Nephron progenitor cell (in vitro differentiated cells): Measurements from ENCODE around the gene GALNT6.

ENCODE experiments used
- DNase-seq: peaks from one replicate; pipeline ENCODE4 v3.0.0; 2021
- H3K27ac Mint-ChIP-seq: 2 replicates; pipeline ENCODE4 v1.8.0; 2021; ENCODE audit warnings: mild to moderate bottlenecking, moderate library complexity, mixed read lengths
- H3K27me3 Mint-ChIP-seq: 2 replicates; pipeline ENCODE4 v1.8.0; 2021; ENCODE audit warnings: mild to moderate bottlenecking, low read depth, mixed read lengths; ENCODE audit not compliant: poor library complexity
- H3K36me3 Mint-ChIP-seq: 2 replicates; pipeline ENCODE4 v1.8.0; 2021; ENCODE audit warnings: low read depth, mixed read lengths
- H3K4me1 Mint-ChIP-seq: 2 replicates; pipeline ENCODE4 v1.8.0; 2021; ENCODE audit warnings: mixed read lengths
- H3K4me3 Mint-ChIP-seq: 2 replicates; pipeline ENCODE4 v1.8.0; 2021; ENCODE audit warnings: mild to moderate bottlenecking, moderate library complexity, mixed read lengths
- H3K9me3 Mint-ChIP-seq: 2 replicates; pipeline ENCODE4 v1.8.0; 2021; ENCODE audit warnings: mild to moderate bottlenecking, moderate library complexity, mixed read lengths
- TF ChIP-seq, protein P1 (sequence below): fragments of 200-600 bp; sonication (generic); IDR thresholded peaks from 2 replicates; pipeline ENCODE4 v1.5.0; 2021; ENCODE audit warnings: antibody characterized with exemption

GALNT6 gene

DNA sequence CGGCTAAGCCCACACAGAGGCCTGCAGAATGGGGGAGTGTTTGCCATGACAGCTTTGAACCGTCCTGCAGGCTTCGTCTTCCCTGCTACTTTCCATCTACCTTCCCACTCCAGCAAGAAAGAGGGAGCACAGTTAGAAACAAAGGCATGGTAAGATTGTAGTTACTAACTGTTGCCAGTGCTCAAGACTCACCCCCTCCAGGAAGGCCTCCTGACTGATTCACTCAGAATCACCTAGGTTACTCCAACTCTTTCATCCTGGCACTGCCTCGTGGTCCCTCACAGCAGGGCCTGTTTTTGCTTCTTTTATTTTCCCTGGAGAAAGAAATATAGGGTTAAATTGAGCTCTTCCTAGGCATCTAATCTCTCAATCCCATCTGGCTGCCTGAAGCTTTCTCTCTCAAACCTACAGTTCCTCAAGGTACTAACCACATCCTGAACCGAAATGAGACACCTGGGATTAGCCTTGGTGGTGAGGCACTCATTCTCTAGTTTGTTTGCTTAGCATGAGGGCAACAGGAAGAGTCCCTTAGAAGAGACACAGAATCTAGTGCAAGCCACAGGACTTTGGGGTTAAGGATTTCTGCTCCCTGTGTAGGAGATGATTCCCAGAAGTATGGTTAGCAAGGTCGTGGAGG, 7.8 kb downstream of the GALNT6 start:
- no peaks in the 10 kb centered on the region for H3K36me3 Mint-ChIP-seq
- H3K4me1 Mint-ChIP-seq: peaks cover 43% of the 10 kb centered on the region
- H3K27me3 Mint-ChIP-seq: peaks cover 12% of the 10 kb centered on the region
- TF ChIP-seq, protein P1, sequence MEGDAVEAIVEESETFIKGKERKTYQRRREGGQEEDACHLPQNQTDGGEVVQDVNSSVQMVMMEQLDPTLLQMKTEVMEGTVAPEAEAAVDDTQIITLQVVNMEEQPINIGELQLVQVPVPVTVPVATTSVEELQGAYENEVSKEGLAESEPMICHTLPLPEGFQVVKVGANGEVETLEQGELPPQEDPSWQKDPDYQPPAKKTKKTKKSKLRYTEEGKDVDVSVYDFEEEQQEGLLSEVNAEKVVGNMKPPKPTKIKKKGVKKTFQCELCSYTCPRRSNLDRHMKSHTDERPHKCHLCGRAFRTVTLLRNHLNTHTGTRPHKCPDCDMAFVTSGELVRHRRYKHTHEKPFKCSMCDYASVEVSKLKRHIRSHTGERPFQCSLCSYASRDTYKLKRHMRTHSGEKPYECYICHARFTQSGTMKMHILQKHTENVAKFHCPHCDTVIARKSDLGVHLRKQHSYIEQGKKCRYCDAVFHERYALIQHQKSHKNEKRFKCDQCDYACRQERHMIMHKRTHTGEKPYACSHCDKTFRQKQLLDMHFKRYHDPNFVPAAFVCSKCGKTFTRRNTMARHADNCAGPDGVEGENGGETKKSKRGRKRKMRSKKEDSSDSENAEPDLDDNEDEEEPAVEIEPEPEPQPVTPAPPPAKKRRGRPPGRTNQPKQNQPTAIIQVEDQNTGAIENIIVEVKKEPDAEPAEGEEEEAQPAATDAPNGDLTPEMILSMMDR: no peak
- no peak overlapping the region for H3K27ac Mint-ChIP-seq
- no peak overlapping the region for H3K4me3 Mint-ChIP-seq
- no peak for DNase-seq
- H3K9me3 Mint-ChIP-seq: no peaks in the 10 kb centered on the region

DNA sequence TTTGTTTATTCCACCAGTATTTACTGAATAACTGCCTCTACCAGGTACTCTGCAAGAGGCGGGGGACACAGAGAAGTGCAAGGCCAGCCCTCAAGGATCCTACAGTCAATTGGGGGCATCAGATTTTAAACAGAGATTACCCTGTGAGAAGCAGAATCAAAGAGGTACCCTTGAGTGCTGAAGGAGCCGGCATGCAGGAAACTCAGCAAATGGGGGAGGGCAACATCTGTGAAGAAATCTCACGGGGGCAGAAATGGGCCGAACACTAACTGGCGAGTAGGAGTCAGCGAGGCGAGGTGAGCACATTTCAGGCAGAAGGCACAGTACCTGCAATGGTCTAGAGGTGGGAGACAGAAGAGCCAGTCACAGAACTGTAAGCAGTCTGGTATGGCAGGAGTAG, 9.0 kb downstream of the GALNT6 start:
- Mint-ChIP-seq H3K27me3 (peaks cover 7% of the 10 kb centered on the region), H3K36me3 (no peaks in the 10 kb centered on the region), H3K4me3 (no peak overlapping the region), H3K9me3 (no peaks in the 10 kb centered on the region), H3K27ac (no peak overlapping the region), H3K4me1 (peaks cover 46% of the 10 kb centered on the region)
- TF ChIP-seq, protein P1: no peak
- DNase-seq: no peak

DNA sequence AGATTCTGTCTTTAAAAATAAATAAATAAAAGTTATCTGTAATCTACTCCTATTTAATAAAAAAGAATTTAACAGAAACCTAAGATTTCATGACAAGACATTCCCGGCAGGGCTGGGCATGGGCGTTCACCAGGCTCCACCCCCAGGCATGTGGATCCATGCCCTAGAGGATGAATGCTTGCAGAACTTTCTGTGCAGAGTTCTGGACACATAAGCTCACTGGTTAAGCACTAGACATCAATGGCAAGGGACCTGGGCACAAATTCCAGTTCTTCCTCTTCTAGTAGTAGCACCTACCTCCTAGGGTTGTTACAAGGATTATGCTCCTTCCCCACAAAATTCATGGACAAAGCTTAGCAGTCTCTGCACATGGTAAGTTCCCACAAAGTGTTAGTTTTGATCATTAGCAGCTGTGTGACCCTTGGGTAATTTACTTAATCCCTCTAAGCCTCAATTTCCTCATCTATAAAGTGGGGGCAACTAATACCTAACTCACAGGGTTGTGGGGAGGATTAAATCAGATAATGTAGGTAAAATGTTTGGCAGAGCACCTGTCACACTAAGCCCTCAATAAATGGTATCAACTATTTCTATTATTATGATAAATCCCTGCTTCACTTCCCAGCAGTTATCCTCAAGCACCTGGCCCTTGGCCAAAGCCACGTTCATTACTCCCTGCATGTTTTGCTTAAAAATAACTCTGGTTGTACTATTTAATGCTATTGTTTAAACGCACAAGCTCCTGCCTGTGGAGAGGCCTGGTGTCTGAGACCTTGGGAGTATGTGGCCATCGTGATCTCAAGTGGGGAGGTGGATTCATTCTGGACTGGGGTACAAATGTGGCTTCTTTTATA, 9.8 kb downstream of the GALNT6 start:
- no peaks in the 10 kb centered on the region for H3K9me3 Mint-ChIP-seq
- DNase-seq: no peak
- TF ChIP-seq, protein P1: no peak
- peaks cover 7% of the 10 kb centered on the region for H3K27me3 Mint-ChIP-seq
- H3K4me3 Mint-ChIP-seq: no peak overlapping the region
- H3K36me3 Mint-ChIP-seq: no peaks in the 10 kb centered on the region
- H3K4me1 Mint-ChIP-seq: peaks cover 41% of the 10 kb centered on the region
- no peak overlapping the region for H3K27ac Mint-ChIP-seq

DNA sequence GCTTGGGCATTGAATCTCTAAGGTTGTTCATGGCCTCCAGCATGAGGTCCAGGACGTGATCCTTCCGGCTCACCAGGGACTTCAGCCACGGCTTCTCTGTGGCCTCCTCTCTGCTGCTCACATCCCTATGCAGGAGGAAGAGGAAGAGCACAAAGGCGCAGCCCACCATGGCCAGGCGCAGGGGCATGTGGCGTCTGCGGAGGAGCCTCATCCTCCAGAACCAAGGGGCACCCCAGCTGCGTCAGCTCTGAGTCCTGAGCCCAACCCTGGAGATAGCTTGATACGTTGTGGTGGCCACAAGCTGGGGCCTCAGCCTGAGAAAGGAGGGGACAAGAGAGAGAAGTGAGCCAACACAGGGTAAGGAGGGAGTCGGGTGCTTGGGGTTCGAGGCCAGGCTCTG, 11.6 kb downstream of the GALNT6 start:
- H3K4me1 Mint-ChIP-seq: peaks cover 45% of the 10 kb centered on the region
- TF ChIP-seq, protein P1: no peak

DNA sequence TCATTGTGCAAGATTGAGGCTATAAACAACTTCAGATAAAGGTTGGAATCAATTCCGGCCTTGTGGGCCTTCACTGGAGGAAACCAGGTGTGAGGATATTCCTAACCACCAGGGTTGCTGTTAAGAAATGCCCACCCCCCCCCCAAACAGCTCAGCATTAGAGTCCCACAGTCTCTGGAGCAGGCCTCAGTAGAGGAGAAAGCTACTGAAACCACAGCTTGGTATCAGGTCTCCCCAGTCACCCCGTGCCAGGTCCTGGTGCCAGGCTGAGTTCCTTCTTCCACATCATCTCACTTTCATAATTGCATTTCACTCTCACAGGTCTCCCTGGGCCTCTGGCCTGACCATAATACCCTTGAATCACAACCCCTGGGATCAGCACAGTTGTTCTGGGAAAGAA, 12.5 kb downstream of the GALNT6 start:
- no peaks in the 10 kb centered on the region for H3K9me3 Mint-ChIP-seq
- peaks cover 45% of the 10 kb centered on the region for H3K4me1 Mint-ChIP-seq
- peaks cover 7% of the 10 kb centered on the region for H3K27me3 Mint-ChIP-seq
- TF ChIP-seq, protein P1: no peak
- H3K4me3 Mint-ChIP-seq: no peak overlapping the region
- H3K36me3 Mint-ChIP-seq: no peaks in the 10 kb centered on the region
- DNase-seq: no peak
- no peak overlapping the region for H3K27ac Mint-ChIP-seq

More for the DNA sequence above, 11.6 kb downstream of the GALNT6 start:
- Mint-ChIP-seq H3K4me3 (no peak overlapping the region), H3K27me3 (peaks cover 7% of the 10 kb centered on the region), H3K27ac (no peak overlapping the region), H3K9me3 (no peaks in the 10 kb centered on the region), H3K36me3 (no peaks in the 10 kb centered on the region)
- DNase-seq: no peak
